OCI-LY7 (cell line): ENCODE results near the gene MACF1. TPM values are rescaled to one million over a fixed set of nuclear protein-coding genes. Genes with fewer than 3 reads are reported as not detected.

Source experiments
- BruUV-seq: library from RNA; stranded (reverse); fragments of 400-500 nt; replicated peaks from 2 replicates; lab custom pipeline; 2021; lab: Mats Ljungman, UMichigan
- CTCF ChIA-PET: fragments of 300-600 bp; sonication (Branson Sonifier 250); formaldehyde crosslinking; loops from one replicate; lab custom pipeline; 2022; ENCODE audit warnings: antibody characterized with exemption; ENCODE audit not compliant: unreplicated experiment; lab: Charles Lee
- POLR2A ChIA-PET: fragments of 300-600 bp; sonication (Branson Sonifier 250); formaldehyde crosslinking; loops from one replicate; lab custom pipeline; 2022; ENCODE audit warnings: antibody characterized with exemption; lab: Charles Lee
- DNase-seq: peaks from one replicate; pipeline ENCODE4 v3.0.0-alpha.2; 2015; ENCODE audit warnings: low spot score
- H2AFZ ChIP-seq: fragments of 200-600 bp; sonication (generic), shearing (Covaris generic); 2 replicates; pipeline ENCODE4 v1.6.1; 2014; ENCODE audit warnings: mild to moderate bottlenecking, antibody characterized with exemption, low read length, moderate library complexity
- H3K27ac ChIP-seq: fragments of 200-600 bp; sonication (generic); 2 replicates; pipeline ENCODE4 v1.5.1; 2014; ENCODE audit warnings: mixed run types, low read depth, mild to moderate bottlenecking, moderate library complexity, low read length, inconsistent platforms; ENCODE audit not compliant: poor library complexity, severe bottlenecking
- H3K36me3 ChIP-seq: fragments of 200-600 bp; sonication (generic); 2 replicates; pipeline ENCODE4 v1.6.1; 2014; ENCODE audit warnings: mild to moderate bottlenecking, antibody characterized with exemption, low read length, moderate library complexity, mixed read lengths; ENCODE audit not compliant: insufficient read depth
- H3K4me1 ChIP-seq: fragments of 200-600 bp; sonication (generic); 2 replicates; pipeline ENCODE4 v1.5.1; 2014; ENCODE audit warnings: mild to moderate bottlenecking, low read length; ENCODE audit not compliant: insufficient read depth, poor library complexity, severe bottlenecking
- H3K4me2 ChIP-seq: fragments of 200-600 bp; sonication (generic); 2 replicates; pipeline ENCODE4 v1.6.1; 2014; ENCODE audit warnings: mild to moderate bottlenecking, low read length
- H3K4me3 ChIP-seq: fragments of 200-600 bp; sonication (generic); 2 replicates; pipeline ENCODE4 v1.5.1; 2014; ENCODE audit warnings: mild to moderate bottlenecking, low read depth, low read length; ENCODE audit not compliant: poor library complexity, severe bottlenecking
- H3K79me2 ChIP-seq: fragments of 200-600 bp; sonication (generic); 2 replicates; pipeline ENCODE4 v1.6.1; 2016; ENCODE audit warnings: low read depth, mild to moderate bottlenecking, low read length, moderate library complexity, mixed read lengths; ENCODE audit not compliant: insufficient read depth
- H3K9me2 ChIP-seq: fragments of 200-600 bp; sonication (generic); 2 replicates; pipeline ENCODE4 v1.6.1; 2016; ENCODE audit warnings: mild to moderate bottlenecking, low read length, mixed read lengths; ENCODE audit not compliant: insufficient read depth
- H3K9me3 ChIP-seq: fragments of 200-600 bp; sonication (generic); 2 replicates; pipeline ENCODE4 v1.6.1; 2014; ENCODE audit warnings: mild to moderate bottlenecking, mixed run types, low read length, mixed read lengths
- H4K20me1 ChIP-seq: fragments of 200-600 bp; sonication (generic); 2 replicates; pipeline ENCODE4 v1.6.1; 2014; ENCODE audit warnings: mild to moderate bottlenecking, antibody characterized with exemption, low read length, moderate library complexity, mixed read lengths; ENCODE audit not compliant: insufficient read depth
- EZH2phosphoT487 ChIP-seq: fragments of 200-600 bp; sonication (generic); IDR thresholded peaks from 2 replicates; pipeline ENCODE4 v1.6.1; 2018; ENCODE audit warnings: low read depth, borderline replicate concordance, mild to moderate bottlenecking, mixed run types, antibody characterized with exemption, low read length, moderate library complexity, mixed read lengths
- intact Hi-C: fragments of 100-400 bp; cut with micrococcal nuclease; formaldehyde crosslinking; loops from one replicate; pipeline ENCODE4 v1.10.0; 2022; ENCODE audit not compliant: unreplicated experiment
- total RNA-seq, 2 experiments: library from RNA; depleted of rRNA in 1 of 2; stranded (reverse); fragments of >200 nt in 1 of 2; shearing (Covaris generic) in 1 of 2; gene quantifications; 2 replicates each; pipeline ENCODE4 v1.2.3, GENCODE V29; 2014 to 2022
- TF ChIP-seq, protein P1 (sequence below): fragments of 200-600 bp; sonication (generic); conservative IDR thresholded peaks from 2 replicates; pipeline ENCODE4 v1.5.1; 2014; ENCODE audit warnings: mild to moderate bottlenecking, antibody characterized with exemption, low read length, moderate library complexity, mixed read lengths

The MACF1 gene
- total RNA-seq, 2 experiments from 2014 or later, result 211 to 220 TPM

DNA sequence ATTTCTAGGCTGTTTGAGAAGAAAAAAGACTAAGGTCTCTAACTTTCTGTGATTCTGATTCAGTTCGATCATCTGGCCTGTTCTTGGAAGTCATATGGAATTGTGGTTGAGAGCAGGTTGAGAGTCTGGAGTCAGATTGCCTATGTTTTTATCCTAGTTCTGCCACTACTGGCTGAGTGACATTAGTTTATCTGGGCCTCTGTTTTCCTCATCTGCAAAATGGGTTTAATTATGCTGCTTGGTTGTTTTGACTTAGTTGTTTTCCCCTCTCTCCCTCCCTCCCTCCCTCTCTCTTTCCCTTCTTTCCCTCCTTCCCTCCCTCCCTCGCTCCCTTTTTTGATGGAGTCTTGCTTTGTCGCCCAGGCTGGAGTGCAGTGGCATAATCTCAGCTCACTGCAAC is 6.2 kb downstream of the MACF1 start:
- POLR2A ChIA-PET, result interaction anchor here (1.0 to 1.4 kb wide), 4 partner anchors 11 to 36 kb away, joined by 3 to 14 read pairs (median 4); no protein-coding TSS in a partner anchor

DNA sequence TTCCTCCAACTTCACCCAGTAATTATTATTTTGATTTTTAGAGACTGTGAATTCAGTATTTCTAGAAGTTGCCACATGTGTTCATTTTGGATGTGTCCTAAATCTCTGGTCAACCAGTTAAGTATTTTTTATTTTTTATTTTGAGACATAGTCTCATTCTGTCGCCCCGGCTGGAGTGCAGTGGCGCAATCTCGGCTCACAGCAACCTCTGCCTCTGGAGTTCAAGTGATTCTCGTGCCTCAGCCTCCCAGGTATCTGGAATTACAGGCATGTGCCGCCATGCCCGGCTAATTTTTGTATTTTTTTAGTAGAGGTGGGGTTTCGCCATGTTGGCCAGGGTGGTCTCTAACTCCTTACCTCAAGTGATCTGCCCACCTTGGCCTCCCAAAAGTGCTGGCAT is 8.0 kb downstream of the MACF1 start:
- no peaks in the 10 kb centered on the region for H3K36me3 ChIP-seq
- no TSS peak for BruUV-seq
- intact Hi-C loops, result no loop called here
- H3K4me2 ChIP-seq, result no peak overlapping the region
- CTCF ChIA-PET, result no interaction called here
- no peak overlapping the region for H3K4me3 ChIP-seq
- no peaks in the 10 kb centered on the region; the same call in 1 of the 2 replicates for H3K9me3 ChIP-seq
- H2AFZ ChIP-seq, result no peak overlapping the region
- H4K20me1 ChIP-seq, result no peaks in the 10 kb centered on the region
- peaks cover 42% of the 10 kb centered on the region for H3K4me1 ChIP-seq
- POLR2A ChIA-PET, result interaction anchor here (1.6 to 3.6 kb wide), 2 partner anchors 14 kb away, joined by 4 to 27 read pairs; no protein-coding TSS in a partner anchor
- H3K27ac ChIP-seq, result peak overlapping the region; percentile 26
- no peaks in the 10 kb centered on the region for H3K9me2 ChIP-seq
- no peak for DNase-seq
- TF ChIP-seq EZH2phosphoT487, result no peak
- TF ChIP-seq, protein P1, sequence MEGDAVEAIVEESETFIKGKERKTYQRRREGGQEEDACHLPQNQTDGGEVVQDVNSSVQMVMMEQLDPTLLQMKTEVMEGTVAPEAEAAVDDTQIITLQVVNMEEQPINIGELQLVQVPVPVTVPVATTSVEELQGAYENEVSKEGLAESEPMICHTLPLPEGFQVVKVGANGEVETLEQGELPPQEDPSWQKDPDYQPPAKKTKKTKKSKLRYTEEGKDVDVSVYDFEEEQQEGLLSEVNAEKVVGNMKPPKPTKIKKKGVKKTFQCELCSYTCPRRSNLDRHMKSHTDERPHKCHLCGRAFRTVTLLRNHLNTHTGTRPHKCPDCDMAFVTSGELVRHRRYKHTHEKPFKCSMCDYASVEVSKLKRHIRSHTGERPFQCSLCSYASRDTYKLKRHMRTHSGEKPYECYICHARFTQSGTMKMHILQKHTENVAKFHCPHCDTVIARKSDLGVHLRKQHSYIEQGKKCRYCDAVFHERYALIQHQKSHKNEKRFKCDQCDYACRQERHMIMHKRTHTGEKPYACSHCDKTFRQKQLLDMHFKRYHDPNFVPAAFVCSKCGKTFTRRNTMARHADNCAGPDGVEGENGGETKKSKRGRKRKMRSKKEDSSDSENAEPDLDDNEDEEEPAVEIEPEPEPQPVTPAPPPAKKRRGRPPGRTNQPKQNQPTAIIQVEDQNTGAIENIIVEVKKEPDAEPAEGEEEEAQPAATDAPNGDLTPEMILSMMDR, result no peak
- peaks cover 26% of the 10 kb centered on the region for H3K79me2 ChIP-seq

More for the DNA sequence above, 6.2 kb downstream of the MACF1 start:
- no peak overlapping the region for H3K27ac ChIP-seq
- H4K20me1 ChIP-seq, result no peaks in the 10 kb centered on the region
- no peaks in the 10 kb centered on the region; the same call in 1 of the 2 replicates for H3K9me3 ChIP-seq
- TF ChIP-seq, protein P1, result no peak
- TF ChIP-seq EZH2phosphoT487, result no peak
- no peak overlapping the region for H3K4me3 ChIP-seq
- no peaks in the 10 kb centered on the region for H3K36me3 ChIP-seq
- no TSS peak for BruUV-seq
- no peak for DNase-seq
- H3K9me2 ChIP-seq, result no peaks in the 10 kb centered on the region
- intact Hi-C loops, result no loop called here
- no peak overlapping the region for H3K4me2 ChIP-seq
- H2AFZ ChIP-seq, result no peak overlapping the region
- H3K4me1 ChIP-seq, result peaks cover 49% of the 10 kb centered on the region
- CTCF ChIA-PET, result no interaction called here
- H3K79me2 ChIP-seq, result peaks cover 26% of the 10 kb centered on the region

DNA sequence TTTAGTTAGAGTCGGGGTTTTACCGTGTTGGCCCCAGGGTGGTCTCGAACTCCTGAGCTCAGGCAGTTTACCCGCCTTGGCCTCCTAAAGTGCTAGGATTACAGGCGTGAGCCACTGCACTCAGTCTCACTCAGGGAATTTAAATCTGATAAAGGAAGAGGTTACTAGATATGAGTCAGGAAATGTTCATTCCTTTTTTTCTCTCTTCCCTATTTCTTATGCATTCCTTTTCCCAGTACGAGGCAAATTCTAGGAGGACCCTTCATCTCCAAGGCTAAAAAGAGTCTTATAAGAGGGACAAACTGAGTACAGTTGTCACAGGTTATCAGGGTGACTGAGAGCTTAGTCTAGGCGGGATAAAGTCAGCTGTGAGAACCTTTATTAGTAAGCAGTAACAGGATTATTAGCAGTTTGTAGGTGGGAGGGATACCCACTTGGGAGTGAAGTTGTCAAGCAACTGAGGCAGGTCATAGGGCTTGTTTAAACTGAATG is 9.1 kb downstream of the MACF1 start:
- peak overlapping the region; percentile 72 for H3K4me2 ChIP-seq
- intact Hi-C loops, result no loop called here
- no peaks in the 10 kb centered on the region for H4K20me1 ChIP-seq
- ChIA-PET CTCF (interaction anchor here (1.8 to 2.7 kb wide), 2 partner anchors 19 to 21 kb away, joined by 8 to 12 read pairs; no protein-coding TSS in a partner anchor), POLR2A (interaction anchor here (1.1 to 4.6 kb wide), 6 partner anchors 8 to 99 kb away, joined by 3 to 90 read pairs (median 13); partner anchors contain the start of gene MACF1)
- H3K4me1 ChIP-seq, result peaks cover 46% of the 10 kb centered on the region
- no peaks in the 10 kb centered on the region for H3K9me2 ChIP-seq
- peaks cover 29% of the 10 kb centered on the region for H3K79me2 ChIP-seq
- H3K27ac ChIP-seq, result peak overlapping the region; percentile 88
- DNase-seq, result no peak
- no peak overlapping the region; the same call in 1 of the 2 replicates for H2AFZ ChIP-seq
- no peaks in the 10 kb centered on the region; the same call in 1 of the 2 replicates for H3K9me3 ChIP-seq
- H3K4me3 ChIP-seq, result no peak overlapping the region
- no TSS peak for BruUV-seq
- H3K36me3 ChIP-seq, result peaks cover 5% of the 10 kb centered on the region; the same call in 1 of the 2 replicates
- TF ChIP-seq, protein P1, result no peak
- no peak for TF ChIP-seq EZH2phosphoT487
